ENCODE measurements around the gene STH.

GRCh38 chr17:46011711-46012505 lies 12.9 kb downstream of the STH start:
- TF ChIP-seq CTCF (IDR thresholded peaks at IDR 0.05) (no peak), POLR2A (IDR thresholded peaks at IDR 0.05) (no peak)

Data from body of pancreas (tissue), 4 donors.